Panc1 (cell line): ENCODE measurements around the gene PTK6. TPM values are rescaled to one million over a fixed set of nuclear protein-coding genes. Genes with fewer than 3 reads are reported as not detected.
A peak's percentile ranks its signal among the peaks of the same experiment; 100 is the strongest.

ENCODE experiments used
- ATAC-seq: fragments of 200-7000 bp; cut with Tn5 transposase; 2 replicates; pipeline ENCODE4 v1.9.1; 2020; ENCODE audit warnings: mild to moderate bottlenecking, moderate library complexity
- BruUV-seq: library from RNA; stranded (reverse); fragments of 400-500 nt; replicated peaks from 2 replicates; lab custom pipeline; 2021; lab: Mats Ljungman, UMichigan
- CTCF ChIA-PET: fragments of 300-600 bp; sonication (Branson Sonifier 250); formaldehyde crosslinking; loops from one replicate; lab custom pipeline; 2022; ENCODE audit warnings: antibody characterized with exemption; lab: Charles Lee
- POLR2A ChIA-PET: fragments of 300-600 bp; sonication (Branson Sonifier 250); formaldehyde crosslinking; loops from one replicate; lab custom pipeline; 2022; ENCODE audit warnings: antibody characterized with exemption; lab: Charles Lee
- DNase-seq: peaks from one replicate; pipeline ENCODE4 v3.0.0-alpha.2; 2010; ENCODE audit warnings: low read depth, low spot score
- H3K27ac ChIP-seq: 2 replicates; pipeline ENCODE4 v1.5.1; 2011; ENCODE audit warnings: mild to moderate bottlenecking, low read length, inconsistent platforms
- H3K27me3 ChIP-seq: fragments of 200-500 bp; sonication (Bioruptor generic); 2 replicates; pipeline ENCODE4 v1.6.0; 2014; ENCODE audit warnings: low read length, inconsistent platforms; ENCODE audit not compliant: control insufficient read depth, insufficient read depth
- H3K36me3 ChIP-seq: fragments of 200-500 bp; sonication (Bioruptor generic); 2 replicates; pipeline ENCODE4 v1.5.1; 2014; ENCODE audit warnings: inconsistent platforms, mild to moderate bottlenecking, low read length, moderate library complexity; ENCODE audit not compliant: control insufficient read depth, insufficient read depth
- H3K4me1 ChIP-seq: 2 replicates; pipeline ENCODE4 v1.5.1; 2011; ENCODE audit warnings: inconsistent platforms, mild to moderate bottlenecking, low read length, moderate library complexity; ENCODE audit not compliant: control insufficient read depth, insufficient read depth
- H3K4me3 ChIP-seq, 2 experiments: 2 replicates each; pipeline ENCODE4 v1.5.1; 2011 to 2012; ENCODE audit warnings: low read depth in 2 of 2, low read length in 2 of 2, mild to moderate bottlenecking in 2 of 2, inconsistent platforms in 1 of 2, moderate library complexity in 1 of 2
- H3K9me3 ChIP-seq: fragments of 200-500 bp; sonication (Bioruptor generic); 2 replicates; pipeline ENCODE4 v1.5.1; 2014; ENCODE audit warnings: low read depth, mild to moderate bottlenecking, inconsistent platforms, low read length, moderate library complexity; ENCODE audit not compliant: control insufficient read depth, insufficient read depth
- POLR2AphosphoS5 ChIP-seq: IDR thresholded peaks from 2 replicates; pipeline ENCODE4 v1.6.1; 2012; ENCODE audit warnings: mild to moderate bottlenecking, low read depth, low read length, moderate library complexity
- SIN3A ChIP-seq: IDR thresholded peaks from 2 replicates; pipeline ENCODE4 v1.6.1; 2012; ENCODE audit warnings: low read depth, mild to moderate bottlenecking, low read length, moderate library complexity, borderline replicate concordance; ENCODE audit not compliant: insufficient read depth
- TCF7L2 ChIP-seq: IDR thresholded peaks from 2 replicates; pipeline ENCODE4 v1.6.1; 2011; ENCODE audit warnings: mild to moderate bottlenecking, low read depth, low read length, inconsistent platforms
- in situ Hi-C: cut with HindIII; loops from 2 replicates; pipeline ENCODE4 v1.10.0; 2016; ENCODE audit warnings: low sequenced_read_pairs, low pct_unique_long_range_greater_than_20kb
- intact Hi-C: fragments of 100-400 bp; cut with micrococcal nuclease; formaldehyde crosslinking; loops from one replicate; pipeline ENCODE4 v1.10.0; 2022; ENCODE audit not compliant: unreplicated experiment
- total RNA-seq: library from RNA; stranded (reverse); gene quantifications from one replicate; pipeline ENCODE4 v1.2.1, GENCODE V29; 2021; ENCODE audit not compliant: unreplicated experiment
- TF ChIP-seq, protein P1 (sequence below): fragments of 450-650 bp; IDR thresholded peaks from 2 replicates; pipeline ENCODE4 v1.5.1; 2017; ENCODE audit warnings: mild to moderate bottlenecking
- TF ChIP-seq, protein P2 (sequence below), 2 experiments: IDR thresholded peaks; 2 replicates each; pipeline ENCODE4 v1.6.1; 2011 to 2012; ENCODE audit warnings: low read depth in 2 of 2, control low read depth in 1 of 2, low read length in 1 of 2, mild to moderate bottlenecking in 1 of 2, moderate library complexity in 1 of 2; ENCODE audit not compliant: insufficient read depth in 1 of 2

The PTK6 gene
- total RNA-seq, 1 experiment from 2014 or later: 6.5 TPM

DNA sequence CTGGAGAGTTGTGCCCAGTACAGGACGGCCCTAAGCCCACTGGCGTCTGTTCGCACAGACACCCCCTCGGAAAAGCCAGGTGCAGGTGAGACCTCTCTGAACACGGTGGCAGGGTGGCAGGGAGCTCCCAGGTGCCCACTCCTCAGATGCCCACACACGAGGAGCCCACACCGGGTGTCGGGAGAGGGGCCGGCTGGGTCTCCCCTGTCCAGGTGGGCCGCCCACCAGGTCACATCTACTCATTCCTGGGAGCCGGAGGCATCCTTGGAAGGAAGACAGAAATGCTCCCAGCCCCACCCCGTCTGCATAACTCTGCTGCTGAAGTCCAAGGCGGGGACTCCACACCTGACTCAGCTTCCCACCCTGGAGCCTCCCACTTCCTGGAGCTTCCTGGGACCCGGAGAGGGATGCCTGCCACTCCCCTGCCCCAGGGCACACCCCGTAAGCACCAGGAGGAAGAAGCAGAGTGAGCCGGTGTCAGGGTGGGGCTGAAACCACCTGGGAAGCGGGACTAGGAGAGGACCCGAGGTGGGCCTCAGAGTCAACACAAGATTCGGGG is 7.9 kb upstream of the PTK6 start:
- H3K27ac ChIP-seq: no peak overlapping the region
- H3K9me3 ChIP-seq: no peaks in the 10 kb centered on the region
- CTCF ChIA-PET: interaction anchor here (0.5 kb wide), 1 partner anchor 557 kb away, joined by 6 read pairs; no protein-coding TSS in a partner anchor
- no peak for TF ChIP-seq POLR2AphosphoS5
- TF ChIP-seq, protein P1, sequence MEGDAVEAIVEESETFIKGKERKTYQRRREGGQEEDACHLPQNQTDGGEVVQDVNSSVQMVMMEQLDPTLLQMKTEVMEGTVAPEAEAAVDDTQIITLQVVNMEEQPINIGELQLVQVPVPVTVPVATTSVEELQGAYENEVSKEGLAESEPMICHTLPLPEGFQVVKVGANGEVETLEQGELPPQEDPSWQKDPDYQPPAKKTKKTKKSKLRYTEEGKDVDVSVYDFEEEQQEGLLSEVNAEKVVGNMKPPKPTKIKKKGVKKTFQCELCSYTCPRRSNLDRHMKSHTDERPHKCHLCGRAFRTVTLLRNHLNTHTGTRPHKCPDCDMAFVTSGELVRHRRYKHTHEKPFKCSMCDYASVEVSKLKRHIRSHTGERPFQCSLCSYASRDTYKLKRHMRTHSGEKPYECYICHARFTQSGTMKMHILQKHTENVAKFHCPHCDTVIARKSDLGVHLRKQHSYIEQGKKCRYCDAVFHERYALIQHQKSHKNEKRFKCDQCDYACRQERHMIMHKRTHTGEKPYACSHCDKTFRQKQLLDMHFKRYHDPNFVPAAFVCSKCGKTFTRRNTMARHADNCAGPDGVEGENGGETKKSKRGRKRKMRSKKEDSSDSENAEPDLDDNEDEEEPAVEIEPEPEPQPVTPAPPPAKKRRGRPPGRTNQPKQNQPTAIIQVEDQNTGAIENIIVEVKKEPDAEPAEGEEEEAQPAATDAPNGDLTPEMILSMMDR: no peak
- TF ChIP-seq SIN3A: no peak
- no peak for TF ChIP-seq TCF7L2
- TF ChIP-seq, protein P2, sequence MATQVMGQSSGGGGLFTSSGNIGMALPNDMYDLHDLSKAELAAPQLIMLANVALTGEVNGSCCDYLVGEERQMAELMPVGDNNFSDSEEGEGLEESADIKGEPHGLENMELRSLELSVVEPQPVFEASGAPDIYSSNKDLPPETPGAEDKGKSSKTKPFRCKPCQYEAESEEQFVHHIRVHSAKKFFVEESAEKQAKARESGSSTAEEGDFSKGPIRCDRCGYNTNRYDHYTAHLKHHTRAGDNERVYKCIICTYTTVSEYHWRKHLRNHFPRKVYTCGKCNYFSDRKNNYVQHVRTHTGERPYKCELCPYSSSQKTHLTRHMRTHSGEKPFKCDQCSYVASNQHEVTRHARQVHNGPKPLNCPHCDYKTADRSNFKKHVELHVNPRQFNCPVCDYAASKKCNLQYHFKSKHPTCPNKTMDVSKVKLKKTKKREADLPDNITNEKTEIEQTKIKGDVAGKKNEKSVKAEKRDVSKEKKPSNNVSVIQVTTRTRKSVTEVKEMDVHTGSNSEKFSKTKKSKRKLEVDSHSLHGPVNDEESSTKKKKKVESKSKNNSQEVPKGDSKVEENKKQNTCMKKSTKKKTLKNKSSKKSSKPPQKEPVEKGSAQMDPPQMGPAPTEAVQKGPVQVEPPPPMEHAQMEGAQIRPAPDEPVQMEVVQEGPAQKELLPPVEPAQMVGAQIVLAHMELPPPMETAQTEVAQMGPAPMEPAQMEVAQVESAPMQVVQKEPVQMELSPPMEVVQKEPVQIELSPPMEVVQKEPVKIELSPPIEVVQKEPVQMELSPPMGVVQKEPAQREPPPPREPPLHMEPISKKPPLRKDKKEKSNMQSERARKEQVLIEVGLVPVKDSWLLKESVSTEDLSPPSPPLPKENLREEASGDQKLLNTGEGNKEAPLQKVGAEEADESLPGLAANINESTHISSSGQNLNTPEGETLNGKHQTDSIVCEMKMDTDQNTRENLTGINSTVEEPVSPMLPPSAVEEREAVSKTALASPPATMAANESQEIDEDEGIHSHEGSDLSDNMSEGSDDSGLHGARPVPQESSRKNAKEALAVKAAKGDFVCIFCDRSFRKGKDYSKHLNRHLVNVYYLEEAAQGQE (IDR thresholded peaks at IDR 0.05; ENCODE audit: insufficient read depth in 1 of 2, low read depth in 2 of 2, low read length in 1 of 2): no peak
- H3K4me1 ChIP-seq: peaks cover 10% of the 10 kb centered on the region; the same call in 1 of the 2 replicates
- no TSS peak for BruUV-seq
- no peak overlapping the region for H3K4me3 ChIP-seq
- H3K36me3 ChIP-seq: no peaks in the 10 kb centered on the region
- POLR2A ChIA-PET: no interaction called here
- DNase-seq (no peak), ATAC-seq (0 out of 2 replicates have a peak, but pooled peaks have one; percentile 22)
- intact Hi-C loops: no loop called here
- no peaks in the 10 kb centered on the region for H3K27me3 ChIP-seq
- in situ Hi-C loops: no loop called here

DNA sequence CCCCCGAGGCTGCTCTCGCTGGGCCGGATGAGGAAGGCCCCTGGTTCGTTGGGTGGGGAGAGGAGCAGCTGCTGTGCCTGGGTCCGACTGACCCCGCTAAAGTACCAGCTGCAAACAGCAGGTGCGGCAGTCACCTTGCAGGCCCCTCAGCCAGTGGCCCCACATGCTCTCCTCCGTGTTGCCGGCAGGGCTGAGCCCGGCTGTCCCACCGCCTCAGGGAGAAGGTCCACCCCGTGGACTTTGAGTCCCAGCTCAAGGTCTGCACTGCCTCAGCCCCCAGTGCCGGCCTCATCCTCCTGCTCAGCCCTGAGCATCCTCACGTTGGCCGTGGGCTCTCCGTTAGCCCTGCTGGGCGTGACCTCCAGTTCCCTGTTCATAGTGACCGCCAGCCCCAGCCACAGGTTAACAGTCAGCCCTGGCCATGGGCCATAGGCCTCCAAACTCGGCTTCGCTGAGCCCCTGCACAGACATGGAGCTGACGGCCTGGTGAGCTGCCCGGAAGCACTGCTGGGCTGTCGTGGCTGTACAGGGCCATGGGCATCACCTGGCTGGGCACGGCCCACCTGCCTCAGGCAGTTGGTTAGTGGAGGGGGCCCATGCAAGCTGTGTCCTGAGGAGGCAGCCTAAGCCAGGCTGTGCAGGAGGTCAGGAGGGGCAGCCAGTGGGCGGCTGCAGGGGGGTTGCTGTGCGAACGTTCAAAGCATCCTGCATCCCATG is 7.2 kb upstream of the PTK6 start:
- intact Hi-C loops: no loop called here
- 0 out of 2 replicates have a peak, but pooled peaks have one; percentile 6 for ATAC-seq
- POLR2A ChIA-PET: no interaction called here
- Histone ChIP-seq H3K4me1 (peaks cover 10% of the 10 kb centered on the region; the same call in 1 of the 2 replicates), H3K27ac (no peak overlapping the region), H3K9me3 (no peaks in the 10 kb centered on the region), H3K27me3 (no peaks in the 10 kb centered on the region), H3K4me3 (no peak overlapping the region), H3K36me3 (no peaks in the 10 kb centered on the region)
- in situ Hi-C loops: no loop called here
- BruUV-seq: no TSS peak
- CTCF ChIA-PET: interaction anchor here (0.5 kb wide), 1 partner anchor 558 kb away, joined by 6 read pairs; no protein-coding TSS in a partner anchor
- TF ChIP-seq TCF7L2 (no peak), POLR2AphosphoS5 (no peak), SIN3A (no peak)
- TF ChIP-seq, protein P2 (IDR thresholded peaks at IDR 0.05; ENCODE audit: insufficient read depth in 1 of 2, low read depth in 2 of 2, low read length in 1 of 2): no peak
- TF ChIP-seq, protein P1: no peak
- no peak for DNase-seq
